H54 (cell line): Measurements from ENCODE around the gene BAK1.
"Not testable (repeated sequence)": the region's sequence is repeated elsewhere in the genome, so short reads cannot be mapped to it uniquely, and the experiment has no call there.

Source experiments
- DNase-seq: peaks from one replicate; pipeline ENCODE4 v3.0.0; 2011; ENCODE audit warnings: low spot score, mixed read lengths; ENCODE audit not compliant: insufficient read length
- FAIRE-seq: peaks from 3 replicates; lab custom pipeline; 2011; peaks lifted over from hg19 to GRCh38; lab: Jason Lieb, UNC
- POLR2A ChIP-seq: IDR thresholded peaks from 2 replicates; pipeline ENCODE4 v1.6.1; 2011; ENCODE audit warnings: low read depth, mild to moderate bottlenecking, low read length

Gene BAK1

DNA sequence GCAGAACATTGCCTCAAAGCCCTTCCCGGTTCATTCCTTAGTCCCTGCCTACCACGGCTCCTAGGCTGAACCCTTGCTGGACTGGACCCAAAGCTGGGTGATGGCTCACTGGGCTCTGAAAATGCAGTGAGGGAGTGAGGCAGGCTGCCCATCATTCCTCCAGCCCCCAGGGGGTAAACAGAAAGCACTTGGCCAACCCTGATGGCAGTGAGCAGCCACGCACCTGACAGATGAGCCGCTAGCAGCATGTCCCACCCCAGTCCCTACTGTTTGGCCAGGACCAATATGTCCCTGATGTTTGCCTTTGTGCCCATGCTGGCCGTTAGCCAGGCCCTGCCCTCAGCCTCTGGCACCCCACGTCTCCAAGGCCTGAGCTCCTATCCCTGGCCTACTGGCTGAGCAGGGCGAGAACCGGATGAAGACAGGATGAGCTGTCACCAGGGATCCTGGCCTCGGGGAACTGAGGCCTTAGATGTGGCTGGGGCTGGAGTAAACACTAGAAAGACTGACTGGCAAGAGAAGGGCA lies 19.4 kb upstream of the BAK1 start:
- DNase-seq = no peak
- peak; percentile 52 for FAIRE-seq

DNA sequence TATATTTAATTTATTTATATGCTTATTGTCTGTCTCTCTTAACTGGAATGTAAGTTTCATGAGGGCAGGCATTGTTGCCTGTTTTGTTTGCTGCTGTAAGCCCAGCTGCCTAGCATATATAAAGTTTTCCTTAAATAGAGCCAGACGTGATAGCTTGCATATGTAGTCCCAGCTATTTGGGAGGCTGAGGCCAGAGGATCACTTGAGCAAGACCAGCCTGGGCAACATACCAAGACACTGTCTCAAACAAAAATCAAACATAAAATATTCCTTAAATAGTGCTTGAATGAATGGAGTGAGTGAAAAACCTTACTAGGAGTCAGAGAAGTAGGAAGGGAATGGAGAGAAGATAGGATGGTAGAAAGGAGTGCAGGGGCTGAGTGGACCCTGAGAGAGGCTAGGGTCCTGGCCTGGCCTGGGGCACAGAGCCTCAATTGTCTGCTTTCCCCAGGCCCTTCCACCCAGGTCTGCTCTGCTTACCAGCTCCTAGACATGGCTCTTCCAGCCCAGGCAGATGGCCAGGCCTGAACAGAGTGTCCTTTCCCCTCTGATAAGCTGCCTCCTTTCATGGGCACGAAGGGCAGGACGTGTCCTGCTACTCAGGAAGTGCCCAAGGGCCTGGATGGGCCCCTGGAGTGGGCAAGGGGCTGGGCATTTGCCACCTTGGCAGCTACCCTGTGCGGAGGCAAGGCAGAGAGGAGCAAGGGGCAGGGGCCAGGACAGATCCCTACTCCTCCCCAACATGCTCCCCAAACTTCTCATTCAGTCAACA lies 17.7 kb upstream of the BAK1 start:
- FAIRE-seq (no peak), DNase-seq (no peak)
- TF ChIP-seq POLR2A = no peak

More for the DNA sequence above, 19.4 kb upstream of the BAK1 start:
- TF ChIP-seq POLR2A = no peak

DNA sequence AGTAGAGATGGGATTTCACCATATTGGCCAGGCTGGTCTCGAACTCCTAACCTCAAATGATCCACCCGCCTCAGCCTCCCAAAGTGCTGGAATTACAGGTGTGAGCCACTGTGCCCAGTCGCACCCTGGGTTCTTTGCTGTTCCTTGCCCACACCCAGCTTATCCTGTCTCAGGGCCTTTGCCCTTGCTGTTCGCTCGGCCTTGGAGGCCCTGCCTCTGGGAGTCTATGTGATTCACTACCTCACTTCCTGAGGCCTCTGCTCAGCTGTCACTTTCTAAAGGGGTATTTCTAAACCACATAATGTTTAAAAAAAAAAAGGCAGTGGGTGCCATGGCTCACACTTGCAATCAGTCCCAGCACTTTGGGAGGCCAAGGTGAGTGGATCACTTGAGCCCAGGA lies 16.8 kb upstream of the BAK1 start:
- FAIRE-seq, DNase-seq: not testable (repeated sequence)

DNA sequence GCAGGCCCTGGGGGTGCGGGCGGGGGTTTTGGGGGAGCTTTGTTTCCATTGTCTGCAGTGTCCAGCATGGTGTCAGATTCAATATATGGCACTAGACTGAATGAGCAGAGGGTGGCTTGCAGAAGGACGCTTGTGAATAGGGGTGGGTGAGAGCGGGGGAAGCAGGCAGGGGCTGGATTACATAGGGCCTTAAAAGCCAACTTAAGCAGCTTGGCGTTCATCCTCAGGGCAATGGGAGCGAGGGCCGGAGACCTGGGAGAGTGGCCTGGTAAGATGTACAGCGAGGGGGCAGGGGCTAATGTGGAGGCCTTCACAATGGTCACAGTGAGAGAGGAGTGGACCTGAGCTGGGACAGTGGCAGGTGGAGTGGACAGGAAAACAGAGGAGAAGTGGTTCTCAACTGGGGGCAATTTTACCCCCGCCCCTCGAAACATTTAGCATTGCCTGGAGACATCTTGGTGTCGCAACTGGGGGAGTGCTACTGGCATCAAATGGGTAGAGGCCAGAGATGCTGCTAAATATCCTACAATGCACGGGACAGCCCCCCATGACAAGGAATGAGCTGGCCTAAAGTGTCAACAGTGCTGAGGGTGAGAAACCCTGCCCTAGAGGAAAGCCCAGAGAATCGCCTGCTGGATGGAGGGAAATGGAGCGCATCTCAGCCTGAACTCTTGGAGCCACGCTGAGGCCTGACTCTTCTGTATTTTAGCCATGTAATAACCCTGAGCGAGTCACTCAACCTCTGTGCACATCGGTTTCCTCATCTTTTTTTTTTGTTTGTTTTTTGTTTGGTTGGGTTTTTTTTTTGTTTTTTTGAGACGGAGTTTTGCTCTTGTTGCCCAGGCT lies 15.1 kb upstream of the BAK1 start:
- FAIRE-seq = no peak

DNA sequence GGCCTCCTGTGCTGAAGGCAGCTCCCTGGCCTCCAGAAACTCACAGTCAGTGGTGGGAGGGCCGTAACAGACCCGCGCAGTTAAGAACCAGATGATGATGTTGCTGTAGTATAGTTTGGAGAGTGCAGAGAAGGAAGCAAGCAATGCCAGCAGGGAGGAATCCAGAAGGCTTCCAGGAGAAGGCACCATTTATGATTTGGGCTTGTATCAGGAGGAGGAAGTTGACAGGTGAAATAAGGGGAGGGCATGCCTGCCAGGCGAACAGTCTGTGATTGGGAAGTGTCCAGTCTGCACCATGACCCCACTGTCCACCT lies 13.3 kb upstream of the BAK1 start:
- FAIRE-seq = no peak

More for the DNA sequence above, 15.1 kb upstream of the BAK1 start:
- no peak for DNase-seq
- no peak for TF ChIP-seq POLR2A

DNA sequence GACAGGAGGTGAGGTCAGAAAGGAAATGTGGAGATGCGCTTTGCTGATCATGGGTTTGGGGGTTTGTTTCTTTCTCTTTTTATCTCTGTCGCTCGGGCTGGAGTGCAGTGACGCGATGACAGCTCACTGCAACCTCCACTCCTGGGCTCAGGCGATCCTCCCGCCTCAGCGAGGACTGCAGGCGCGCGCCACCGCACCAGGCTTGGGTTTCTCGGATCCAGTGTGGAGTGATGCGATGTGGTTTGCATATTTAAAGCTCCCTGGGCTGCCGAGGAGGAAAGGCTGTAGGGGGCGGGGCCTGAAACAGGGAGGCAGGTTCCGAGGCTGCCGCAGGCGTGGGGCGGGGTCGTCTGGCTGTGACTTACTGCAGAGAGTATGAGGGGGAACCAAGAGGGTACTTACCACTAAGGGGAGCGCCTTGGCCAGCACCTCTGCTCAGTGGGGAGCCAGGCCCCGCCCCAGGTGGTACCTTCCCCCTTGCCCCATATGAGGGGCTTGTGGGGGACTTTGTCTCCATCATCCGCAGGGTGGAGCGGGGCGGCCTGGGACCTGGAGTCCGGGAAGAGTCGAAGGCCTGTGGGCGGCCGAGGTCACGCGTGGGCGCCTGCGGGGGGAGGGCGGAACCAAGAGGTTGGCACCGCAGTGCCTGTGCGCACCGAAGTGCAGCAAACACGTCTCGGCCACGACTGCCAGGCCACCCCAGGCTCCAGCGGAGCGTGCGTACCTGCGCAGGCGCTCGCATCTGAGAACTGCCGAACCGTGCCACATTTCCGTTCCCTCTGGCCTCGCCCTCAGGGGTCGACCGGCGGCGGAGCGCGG lies 12.7 kb upstream of the BAK1 start:
- no peak for TF ChIP-seq POLR2A
- DNase-seq (no peak), FAIRE-seq (no peak)

More for the DNA sequence above, 13.3 kb upstream of the BAK1 start:
- no peak for DNase-seq
- no peak for TF ChIP-seq POLR2A

DNA sequence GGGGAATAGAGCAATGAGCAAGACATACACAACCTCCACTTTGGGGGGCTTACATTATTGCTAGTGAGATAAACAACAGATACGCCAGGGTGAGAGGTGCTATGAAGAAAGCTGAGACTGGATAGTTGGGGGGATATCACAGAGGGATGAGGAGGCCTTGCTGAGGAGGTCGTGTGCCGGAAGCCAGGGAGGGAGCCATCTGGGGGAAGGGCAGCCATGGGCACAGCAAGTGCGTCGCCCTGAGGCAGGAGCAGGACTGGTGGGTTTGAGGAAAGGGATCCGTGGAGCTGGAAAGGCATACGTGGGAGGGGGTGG lies 12.2 kb upstream of the BAK1 start:
- no peak for DNase-seq
- FAIRE-seq = no peak
- TF ChIP-seq POLR2A = no peak

DNA sequence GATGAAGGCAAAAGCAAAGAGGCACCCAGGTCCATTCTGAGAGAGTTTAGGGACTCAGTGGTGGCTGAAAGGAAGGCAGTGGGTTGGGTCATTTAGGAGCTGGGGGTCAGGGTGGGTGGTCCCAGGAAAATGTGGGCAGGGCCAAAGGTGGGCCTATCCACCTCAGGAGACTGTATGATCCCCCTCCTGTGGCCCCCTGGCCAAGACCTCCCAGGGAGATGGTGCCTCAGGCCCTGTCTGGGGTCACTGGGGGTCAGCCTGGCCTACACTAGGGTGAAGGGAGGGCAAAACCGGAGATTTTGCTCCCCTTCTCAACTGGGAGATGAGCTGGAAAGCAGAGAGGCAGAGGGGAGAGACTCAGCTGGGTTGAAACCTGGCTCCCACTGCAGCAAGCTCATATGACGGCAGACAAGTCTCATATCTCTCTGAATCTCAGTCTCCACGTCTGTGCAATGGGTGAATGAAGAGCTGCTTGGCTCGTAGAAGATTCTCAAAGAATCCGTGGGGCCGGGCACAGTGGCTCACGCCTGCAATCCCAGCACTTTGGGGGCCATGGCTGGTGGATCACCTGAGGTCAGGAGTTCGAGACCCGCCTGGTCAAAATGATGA lies 11.5 kb upstream of the BAK1 start:
- no peak for DNase-seq
- no peak for TF ChIP-seq POLR2A
- FAIRE-seq = no peak

DNA sequence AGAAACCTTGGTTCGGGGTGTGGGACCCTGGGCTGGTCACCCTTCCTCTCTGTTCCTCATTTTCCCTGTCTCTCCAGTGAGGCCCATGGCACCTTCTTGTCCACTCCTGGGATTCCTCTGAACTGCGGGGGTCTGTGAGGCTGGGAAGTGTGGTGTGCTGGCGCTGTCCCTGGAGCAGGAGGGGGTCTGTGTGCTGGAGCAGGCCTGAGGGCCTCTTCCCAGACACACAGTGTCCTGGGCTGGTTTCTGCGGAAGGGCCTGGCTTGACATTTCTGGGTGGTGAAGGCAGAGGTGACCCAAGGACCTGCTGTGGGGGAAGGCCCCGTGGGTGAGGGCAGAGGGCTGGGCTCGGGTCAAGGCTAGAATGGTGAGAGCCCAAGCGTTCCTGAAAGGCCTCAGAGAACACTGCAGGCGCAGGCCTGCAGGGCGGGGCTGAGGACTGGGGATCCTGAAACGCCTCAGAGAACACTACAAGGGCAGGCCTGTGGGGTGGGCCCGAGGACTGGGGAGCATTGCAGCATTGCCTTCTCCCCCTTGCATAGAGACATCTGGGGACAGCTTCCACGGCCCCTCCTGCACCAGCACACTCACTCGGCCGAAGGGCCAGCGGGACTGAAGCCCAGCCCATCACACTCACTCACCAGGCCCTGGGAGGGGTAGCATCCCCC lies 10.6 kb upstream of the BAK1 start:
- DNase-seq (peak; percentile 54), FAIRE-seq (no peak)
- no peak for TF ChIP-seq POLR2A

DNA sequence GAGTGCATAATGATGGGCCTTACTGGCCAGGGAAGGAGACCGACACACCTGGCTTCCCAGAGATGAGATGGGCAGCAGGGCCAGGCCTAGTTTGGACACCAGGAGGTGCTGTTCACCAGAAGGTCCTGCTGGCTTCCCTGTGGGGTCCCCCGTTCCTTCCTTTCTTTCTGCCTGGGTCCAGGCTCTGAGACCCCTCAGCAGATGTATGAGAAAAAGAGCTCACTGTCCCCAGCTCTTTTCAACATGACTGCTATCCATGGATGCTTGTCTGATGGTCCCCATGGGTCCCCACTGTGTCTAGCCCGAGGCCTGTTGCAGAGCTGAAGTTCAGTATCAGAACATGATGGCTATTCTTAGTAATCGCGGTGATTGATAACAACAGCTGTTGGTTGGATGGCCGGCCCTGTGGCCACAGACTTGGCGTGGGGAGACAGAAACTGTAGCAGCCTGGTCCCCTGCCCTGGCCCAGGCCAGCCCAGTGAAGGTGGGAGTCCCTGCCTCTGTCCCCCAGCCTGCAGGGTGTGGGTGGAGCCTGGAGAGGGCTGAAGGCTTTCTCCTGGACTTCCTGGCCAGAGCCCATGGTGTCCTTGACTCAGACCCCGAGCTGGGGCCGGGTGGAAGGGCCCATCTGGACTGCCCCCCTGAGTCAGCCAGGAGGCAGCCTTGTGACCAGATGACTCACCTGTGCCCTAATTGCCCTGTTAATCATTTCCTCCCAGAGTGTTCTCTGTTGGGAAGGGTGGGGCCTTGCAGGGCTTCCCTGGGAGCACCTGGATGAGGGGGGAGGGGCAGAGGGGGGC lies 9.9 kb upstream of the BAK1 start:
- no peak; the same call in 1 of the 2 replicates for TF ChIP-seq POLR2A
- FAIRE-seq (peak; percentile 60), DNase-seq (peak; percentile 96)

DNA sequence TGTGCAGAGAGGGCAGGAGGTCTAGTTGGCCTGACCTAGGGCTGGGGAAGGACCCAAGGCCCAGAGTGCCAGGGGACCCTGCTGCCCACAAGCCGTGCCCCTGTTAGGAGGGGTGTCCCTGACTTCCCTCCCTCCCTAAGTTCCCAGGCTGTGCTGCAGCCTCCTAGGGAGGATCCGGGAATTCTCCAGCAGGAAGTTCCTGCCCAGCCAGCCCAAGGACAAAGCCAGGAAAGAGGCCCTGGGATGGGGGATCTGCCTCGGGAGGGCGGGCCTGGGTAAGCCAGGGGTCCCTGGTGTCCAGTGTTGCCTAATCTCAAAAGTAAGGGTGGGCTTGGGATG lies 9.3 kb upstream of the BAK1 start:
- DNase-seq (no peak), FAIRE-seq (no peak)
- no peak for TF ChIP-seq POLR2A

DNA sequence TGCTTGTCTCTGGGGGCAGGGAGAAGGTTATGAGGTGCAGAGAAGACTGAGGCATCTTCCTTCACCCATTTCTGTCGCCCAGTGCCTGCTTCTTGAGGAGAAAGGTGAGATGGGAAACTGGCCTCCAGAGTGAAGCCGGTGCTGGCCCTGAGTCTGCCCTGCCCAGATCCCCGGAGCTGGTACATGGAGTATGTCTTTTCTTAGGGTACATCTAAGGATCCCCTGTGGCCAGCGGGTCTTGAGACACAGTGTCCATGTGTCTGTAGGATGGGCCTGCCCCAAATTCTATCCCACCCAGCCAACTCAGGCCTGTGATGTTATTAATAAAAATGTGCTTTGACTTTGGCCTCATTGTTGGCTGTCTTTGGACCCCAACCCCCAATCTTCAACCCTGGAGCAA lies 8.8 kb upstream of the BAK1 start:
- DNase-seq (no peak), FAIRE-seq (no peak)
- TF ChIP-seq POLR2A = no peak
